Caco-2 (cell line): ENCODE data around the gene TMEM184B. TPM values are rescaled to one million over a fixed set of nuclear protein-coding genes. Genes with fewer than 3 reads are reported as not detected.

ENCODE experiments used
- BruUV-seq: library from RNA; stranded (reverse); fragments of 400-500 nt; replicated peaks from 2 replicates; lab custom pipeline; 2021; lab: Mats Ljungman, UMichigan
- CTCF ChIA-PET: fragments of 300-600 bp; sonication (Branson Sonifier 250); formaldehyde crosslinking; loops from one replicate; lab custom pipeline; 2022; ENCODE audit warnings: antibody characterized with exemption; lab: Charles Lee
- POLR2A ChIA-PET: fragments of 300-600 bp; sonication (Branson Sonifier 250); formaldehyde crosslinking; loops from one replicate; lab custom pipeline; 2022; ENCODE audit warnings: antibody characterized with exemption; lab: Charles Lee
- DNase-seq, 2 experiments: peaks; one replicate each; pipeline versions ENCODE4 v3.0.0 to v3.0.0-alpha.2; 2020 to 2022
- H3K27me3 ChIP-seq: replicated peaks from 2 replicates; pipeline ENCODE4 v1.6.0; 2011; ENCODE audit warnings: low read length; ENCODE audit not compliant: control insufficient read depth, insufficient read depth
- H3K36me3 ChIP-seq: 2 replicates; pipeline ENCODE4 v1.5.1; 2011; ENCODE audit warnings: low read length; ENCODE audit not compliant: control insufficient read depth, insufficient read depth
- H3K4me1 ChIP-seq: fragments of 250-450 bp; sonication (Bioruptor Pico); 2 replicates; pipeline ENCODE4 v1.5.1; 2020; ENCODE audit warnings: mild to moderate bottlenecking
- H3K4me3 ChIP-seq: 2 replicates; pipeline ENCODE4 v1.5.1; 2011; ENCODE audit warnings: low read depth, mild to moderate bottlenecking, control low read depth, low read length
- H3K9me3 ChIP-seq: fragments of 250-450 bp; sonication (Bioruptor Pico); 2 replicates; pipeline ENCODE4 v1.5.1; 2020; ENCODE audit warnings: mild to moderate bottlenecking, moderate library complexity
- H3K27ac Mint-ChIP-seq: one replicate; pipeline ENCODE4 v1.8.0; 2022; ENCODE audit warnings: mixed read lengths; ENCODE audit not compliant: unreplicated experiment
- H3K27me3 Mint-ChIP-seq: one replicate; pipeline ENCODE4 v1.8.0; 2022; ENCODE audit warnings: mixed read lengths; ENCODE audit not compliant: insufficient read depth, unreplicated experiment
- H3K36me3 Mint-ChIP-seq: one replicate; pipeline ENCODE4 v1.8.0; 2022; ENCODE audit warnings: mild to moderate bottlenecking, mixed read lengths; ENCODE audit not compliant: insufficient read depth, unreplicated experiment
- H3K4me1 Mint-ChIP-seq: one replicate; pipeline ENCODE4 v1.8.0; 2022; ENCODE audit warnings: low read depth, mixed read lengths; ENCODE audit not compliant: unreplicated experiment
- H3K4me3 Mint-ChIP-seq: one replicate; pipeline ENCODE4 v1.8.0; 2022; ENCODE audit warnings: mild to moderate bottlenecking, moderate library complexity, mixed read lengths; ENCODE audit not compliant: unreplicated experiment
- H3K9me3 Mint-ChIP-seq: one replicate; pipeline ENCODE4 v1.8.0; 2022; ENCODE audit warnings: mixed read lengths; ENCODE audit not compliant: unreplicated experiment
- CTCF ChIP-seq, 2 experiments: fragments of 200-600 bp in 1 of 2; IDR thresholded peaks; 1 replicate in 1 of 2; 2 replicates in 1 of 2; pipeline versions ENCODE4 v1.5.1 to v1.8.0; 2011 to 2022; ENCODE audit warnings: antibody characterized with exemption in 1 of 2, control low read depth in 1 of 2, inconsistent platforms in 1 of 2, low read depth in 1 of 2, low read length in 1 of 2, mild to moderate bottlenecking in 1 of 2, moderate library complexity in 1 of 2; ENCODE audit not compliant: insufficient read depth in 1 of 2, severe bottlenecking in 1 of 2, unreplicated experiment in 1 of 2
- intact Hi-C: fragments of 100-400 bp; cut with micrococcal nuclease; formaldehyde crosslinking; loops from one replicate; pipeline ENCODE4 v1.10.0; 2022; ENCODE audit not compliant: unreplicated experiment
- total RNA-seq: library from RNA; stranded (reverse); gene quantifications from 2 replicates; pipeline ENCODE4 v1.2.3, GENCODE V29; 2022

TMEM184B gene
- total RNA-seq, 1 experiment from 2014 or later, result 53.3 TPM

- no peaks in the 10 kb centered on the region for H3K27me3 ChIP-seq
- peaks cover 6% of the 10 kb centered on the region for H3K4me1 Mint-ChIP-seq
- H3K4me3 ChIP-seq, result no peak overlapping the region
- TF ChIP-seq CTCF (IDR thresholded peaks at IDR 0.05; ENCODE audit: insufficient read depth in 1 of 2, low read depth in 1 of 2, low read length in 1 of 2, severe bottlenecking in 1 of 2, unreplicated experiment in 1 of 2), result no peak
- 0 out of 2 replicates have a peak, but pooled peaks cover 8% of the 10 kb centered on the region for H3K4me1 ChIP-seq
- H3K9me3 ChIP-seq, result no peaks in the 10 kb centered on the region
- DNase-seq, result no peak
- H3K27ac Mint-ChIP-seq, result no peak overlapping the region
- no peak overlapping the region for H3K4me3 Mint-ChIP-seq
- intact Hi-C loops, result no loop called here
- H3K36me3 Mint-ChIP-seq, result peaks cover 22% of the 10 kb centered on the region
- H3K36me3 ChIP-seq, result peaks cover 2% of the 10 kb centered on the region; the same call in 1 of the 2 replicates
- POLR2A ChIA-PET, result no interaction called here
- no peaks in the 10 kb centered on the region for H3K27me3 Mint-ChIP-seq
- CTCF ChIA-PET, result no interaction called here
- no TSS peak for BruUV-seq
- no peaks in the 10 kb centered on the region for H3K9me3 Mint-ChIP-seq
Observed at GRCh38 chr22:38226853-38227649, 45.8 kb downstream of the TMEM184B start.

- ChIA-PET CTCF (no interaction called here), POLR2A (no interaction called here)
- no TSS peak for BruUV-seq
- Histone ChIP-seq H3K9me3 (no peaks in the 10 kb centered on the region), H3K27me3 (no peaks in the 10 kb centered on the region), H3K36me3 (peaks cover 2% of the 10 kb centered on the region), H3K4me1 (peaks cover 16% of the 10 kb centered on the region), H3K4me3 (no peak overlapping the region)
- Mint-ChIP-seq H3K9me3 (no peaks in the 10 kb centered on the region), H3K4me3 (no peak overlapping the region), H3K27me3 (no peaks in the 10 kb centered on the region), H3K27ac (no peak overlapping the region), H3K4me1 (peaks cover 12% of the 10 kb centered on the region), H3K36me3 (peaks cover 33% of the 10 kb centered on the region)
- TF ChIP-seq CTCF (IDR thresholded peaks at IDR 0.05; ENCODE audit: insufficient read depth in 1 of 2, low read depth in 1 of 2, low read length in 1 of 2, severe bottlenecking in 1 of 2, unreplicated experiment in 1 of 2), result peak in 1 of 2 experiments; percentile 10
- no peak for DNase-seq
- intact Hi-C loops, result no loop called here
Observed at GRCh38 chr22:38223289-38223960, 49.4 kb downstream of the TMEM184B start.

DNA sequence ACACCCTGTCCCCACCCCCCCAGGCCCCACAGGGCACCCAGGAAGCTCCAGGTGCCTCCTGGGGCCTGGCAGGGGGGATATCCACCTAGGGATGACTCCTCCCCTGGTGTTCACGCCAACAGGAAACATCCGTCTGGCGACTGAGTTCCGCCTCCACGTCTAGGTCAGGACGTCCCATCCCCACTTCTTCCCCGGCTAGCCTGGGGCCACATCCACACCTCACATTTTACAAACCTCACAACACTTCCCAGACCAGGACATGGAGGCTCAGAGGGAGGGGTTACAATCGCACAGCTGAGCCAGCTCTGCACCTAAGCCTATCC, 50.1 kb downstream of the TMEM184B start:
- H3K27me3 Mint-ChIP-seq, result no peaks in the 10 kb centered on the region
- H3K4me1 Mint-ChIP-seq, result peaks cover 11% of the 10 kb centered on the region
- Histone ChIP-seq H3K27me3 (no peaks in the 10 kb centered on the region), H3K4me1 (peaks cover 22% of the 10 kb centered on the region), H3K9me3 (no peaks in the 10 kb centered on the region), H3K36me3 (peaks cover 2% of the 10 kb centered on the region), H3K4me3 (no peak overlapping the region)
- peaks cover 40% of the 10 kb centered on the region for H3K36me3 Mint-ChIP-seq
- no peak overlapping the region for H3K4me3 Mint-ChIP-seq
- no peak for TF ChIP-seq CTCF (IDR thresholded peaks at IDR 0.05; ENCODE audit: insufficient read depth in 1 of 2, low read depth in 1 of 2, low read length in 1 of 2, severe bottlenecking in 1 of 2, unreplicated experiment in 1 of 2)
- ChIA-PET POLR2A (no interaction called here), CTCF (no interaction called here)
- no peaks in the 10 kb centered on the region for H3K9me3 Mint-ChIP-seq
- peak overlapping the region; percentile 7 for H3K27ac Mint-ChIP-seq
- no TSS peak for BruUV-seq
- no peak for DNase-seq
- intact Hi-C loops, result no loop called here
